ENCODE measurements around the gene TMEM242.

TMEM242 gene

DNA sequence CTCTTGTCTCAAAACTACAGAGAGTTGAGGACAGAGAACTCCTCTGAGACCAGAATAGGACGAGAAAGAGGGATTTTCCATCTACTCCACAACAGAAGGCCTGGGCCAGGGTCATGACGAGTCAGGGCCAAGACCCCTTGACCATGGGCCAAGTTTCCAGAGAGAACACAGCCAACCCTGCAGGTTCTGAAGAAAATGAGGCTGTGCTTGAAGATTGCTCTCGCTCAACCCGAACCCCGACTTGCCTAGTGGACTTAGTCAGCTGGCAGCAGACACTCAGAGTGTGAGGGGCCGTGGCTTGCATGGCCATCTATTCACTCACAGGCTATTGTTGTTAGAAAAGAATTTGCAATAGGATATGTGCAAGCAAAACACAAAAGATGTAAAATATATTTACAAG, 54.5 kb downstream of the TMEM242 start:
- DNase-seq, result no peak

DNA sequence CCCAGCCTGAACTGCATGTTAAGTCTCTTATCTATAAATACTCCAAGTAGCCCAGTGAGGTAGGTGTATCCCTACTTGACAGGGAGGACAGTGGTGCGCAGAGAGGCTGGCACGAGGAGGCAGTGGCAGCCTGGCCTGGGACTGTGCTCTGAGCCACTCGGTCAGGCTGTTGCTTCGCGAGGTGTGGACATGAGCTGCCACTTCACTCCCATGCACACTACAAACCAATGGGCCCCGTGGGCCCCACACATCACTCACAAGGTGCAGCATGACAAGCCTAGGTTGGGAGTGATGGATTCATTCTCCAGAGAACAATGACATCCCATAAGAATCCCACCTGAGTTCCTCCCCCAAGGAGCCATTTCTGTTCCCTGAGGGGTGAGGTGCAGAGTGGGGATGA, 54.9 kb downstream of the TMEM242 start:
- no peak for DNase-seq

GRCh38 chr6:157267654-157268053, 55.7 kb downstream of the TMEM242 start:
- no peak for DNase-seq

DNA sequence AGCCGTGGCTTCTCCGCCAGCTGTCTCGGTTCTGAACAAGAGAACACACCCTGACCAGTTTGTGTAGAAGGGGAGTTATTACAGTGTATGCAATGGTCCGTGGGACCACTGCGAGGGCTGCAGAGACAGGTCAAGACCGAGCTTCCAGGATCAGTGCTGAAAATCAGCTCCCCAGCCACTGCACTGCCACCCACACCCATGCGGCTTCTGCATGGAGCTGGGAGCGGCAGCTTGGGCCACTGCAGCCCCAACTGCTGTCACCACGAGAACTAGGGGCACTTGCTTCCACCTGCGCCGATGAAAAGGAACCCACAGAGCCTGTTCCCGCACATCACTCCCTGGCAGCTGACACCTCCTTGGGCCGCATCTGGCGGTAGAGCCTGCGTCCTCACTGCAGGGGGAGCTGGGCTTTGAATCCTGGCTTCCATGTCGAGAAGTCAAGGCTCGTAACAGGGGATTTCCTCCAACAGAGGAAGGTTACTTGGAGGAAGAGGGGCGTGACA, 56.2 kb downstream of the TMEM242 start:
- no peak for DNase-seq

GRCh38 chr6:157266274-157267101, 56.8 kb downstream of the TMEM242 start:
- no peak for DNase-seq

- DNase-seq, result peak; percentile 78
Measured at GRCh38 chr6:157265635-157266034, 57.7 kb downstream of the TMEM242 start.

- DNase-seq, result no peak
Measured at GRCh38 chr6:157265186-157265585, 58.1 kb downstream of the TMEM242 start.

DNA sequence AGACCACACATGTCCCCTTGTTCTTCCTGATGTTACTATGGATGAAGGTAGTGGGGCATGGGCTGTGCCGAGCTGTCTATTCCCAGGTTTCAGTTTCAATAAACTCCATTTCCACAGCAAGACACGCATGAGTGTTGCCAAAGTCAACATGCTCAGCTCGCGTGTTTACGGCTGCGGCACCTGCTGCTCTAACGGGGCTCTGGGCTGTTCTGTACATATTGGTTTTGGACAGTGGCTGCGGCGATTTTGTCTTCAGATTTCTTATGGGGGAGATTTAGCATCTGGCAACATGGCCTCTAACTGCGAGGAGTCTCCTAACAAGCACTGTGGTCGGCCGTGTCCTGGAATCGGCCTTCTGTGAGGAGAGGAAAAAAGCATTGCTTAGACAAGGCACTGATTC, 58.6 kb downstream of the TMEM242 start:
- peak; percentile 62 for DNase-seq

DNA sequence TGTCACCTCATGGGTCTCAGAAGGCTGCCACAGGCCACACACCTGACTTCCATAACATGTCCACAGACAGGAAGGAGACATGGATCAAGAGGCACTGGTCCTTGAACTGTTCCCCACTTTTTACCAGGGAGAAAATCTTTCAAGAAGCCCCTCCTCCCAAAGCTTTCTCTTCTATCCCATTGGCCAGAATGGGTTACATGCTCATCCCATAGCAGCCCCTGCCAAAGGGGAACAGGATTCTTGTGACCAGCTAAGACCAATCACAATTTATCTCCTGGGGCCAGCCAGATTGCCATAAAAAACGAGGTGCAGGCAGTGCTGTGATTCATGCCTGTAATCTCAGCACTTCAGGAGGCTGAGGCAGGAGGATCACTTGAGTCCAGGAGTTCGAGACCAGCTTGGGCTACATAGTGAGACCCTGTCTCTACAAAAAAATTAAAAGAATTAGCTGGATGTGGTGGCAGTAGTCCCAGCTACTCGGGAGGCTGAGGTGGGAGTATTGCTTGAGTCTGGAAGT, 59.4 kb downstream of the TMEM242 start:
- no peak for DNase-seq

DNA sequence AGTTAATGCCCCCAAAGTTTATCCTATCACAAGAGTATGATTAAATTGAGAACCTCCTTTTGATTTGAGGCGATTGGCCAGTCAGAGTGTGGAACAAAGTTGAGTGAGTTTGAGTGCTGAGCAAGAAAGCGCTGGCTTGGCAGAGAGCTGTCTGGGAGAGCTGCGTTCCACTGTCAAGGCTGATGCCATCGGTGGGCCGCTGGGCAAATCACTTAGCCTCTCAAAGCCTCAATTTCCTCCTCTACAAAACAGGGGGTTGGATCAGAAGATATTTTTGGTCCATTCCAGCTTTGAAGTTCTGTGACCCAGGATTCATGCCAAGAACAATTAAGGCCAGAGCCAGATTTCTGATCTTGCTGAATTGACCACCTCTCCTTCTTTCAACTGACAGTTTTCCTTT, 60.2 kb downstream of the TMEM242 start:
- DNase-seq, result no peak

DNA sequence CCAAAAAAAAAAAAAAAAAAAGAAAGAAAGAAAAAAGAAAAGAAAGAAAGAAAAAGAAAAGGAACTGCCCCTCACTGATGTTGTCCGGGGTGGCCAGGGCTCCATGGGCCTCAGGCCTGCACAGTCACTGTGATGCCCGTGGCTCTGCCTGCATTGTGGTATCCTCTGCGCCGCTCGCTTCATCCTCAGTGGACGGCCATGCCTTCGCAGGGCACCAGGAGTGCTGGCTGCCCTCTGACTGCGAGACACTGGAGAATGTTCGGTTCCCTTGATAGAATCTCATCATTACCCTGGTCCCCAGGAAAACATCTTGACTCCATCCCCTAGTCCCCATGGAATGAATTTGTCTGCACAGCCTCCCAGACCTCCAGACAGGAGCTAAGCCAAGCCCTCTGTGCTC, 61.7 kb downstream of the TMEM242 start:
- DNase-seq, result no peak

DNA sequence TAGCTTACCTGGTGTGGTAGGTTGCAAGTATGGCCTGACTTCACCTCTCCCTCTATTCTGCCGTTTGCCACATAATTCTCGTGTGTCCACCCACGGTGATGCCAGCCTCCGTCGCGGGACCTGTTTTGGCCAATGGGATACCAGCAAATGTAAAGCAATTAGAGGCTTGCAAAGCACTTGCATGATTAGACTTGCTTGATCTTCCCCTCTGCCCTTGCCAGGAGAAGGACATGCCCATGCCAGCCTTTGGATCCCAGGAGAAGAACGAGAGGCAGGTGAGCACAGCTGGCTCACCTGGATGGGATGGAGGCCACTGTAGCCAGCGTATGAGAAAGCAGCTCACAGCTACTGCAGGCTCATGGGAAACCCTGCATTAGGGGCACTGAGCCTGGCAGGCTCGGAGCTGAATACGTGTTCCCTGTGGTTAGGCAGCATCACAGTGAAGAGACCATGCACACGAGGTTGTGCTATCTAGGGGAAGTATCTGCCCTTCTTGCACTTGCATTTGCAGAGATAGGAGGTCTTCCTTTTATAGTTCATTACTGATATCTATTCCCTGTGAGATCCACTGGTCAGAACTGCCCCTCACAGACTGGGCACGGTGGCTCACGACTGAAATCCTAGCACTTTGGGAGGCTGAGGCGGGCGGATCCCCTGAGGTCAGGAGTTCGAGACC, 62.4 kb downstream of the TMEM242 start:
- no peak for DNase-seq

DNA sequence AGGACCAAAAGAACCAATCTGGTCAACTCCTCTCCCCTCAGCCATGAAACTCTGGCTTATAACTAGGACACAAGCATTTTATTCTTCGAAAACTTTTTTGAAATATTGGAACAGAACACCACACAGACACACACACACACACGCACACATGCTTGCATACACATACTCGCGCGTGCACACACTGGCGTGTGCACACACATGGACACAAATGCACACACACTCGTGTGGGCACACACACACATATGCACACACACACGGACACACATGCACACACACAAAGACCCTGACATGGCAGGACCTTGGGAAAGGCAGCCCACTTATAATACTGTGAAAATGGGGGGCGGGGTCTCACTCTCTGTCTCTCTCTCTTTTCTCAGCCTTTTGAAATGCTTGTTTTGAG, 63.9 kb downstream of the TMEM242 start:
- no peak for DNase-seq

DNA sequence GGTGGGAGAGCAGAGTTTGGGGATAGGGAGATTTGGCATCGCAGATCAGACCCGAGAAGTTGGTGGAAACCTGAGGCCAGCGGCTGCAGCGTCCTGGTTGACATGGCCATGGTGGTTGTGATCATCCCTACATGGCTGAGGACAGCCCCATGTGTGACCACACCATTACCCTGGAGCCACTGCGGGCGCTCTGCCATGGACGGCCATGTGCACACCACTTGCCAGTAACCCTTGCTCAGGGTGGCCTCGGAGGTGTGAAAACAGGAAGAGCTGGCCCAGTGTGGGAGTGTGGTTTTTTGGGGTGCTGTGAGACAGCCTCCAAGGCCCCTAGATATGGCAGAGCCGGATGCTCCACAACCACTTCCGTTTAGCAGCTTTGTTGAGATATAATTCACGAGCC, 64.4 kb downstream of the TMEM242 start:
- no peak for DNase-seq

DNA sequence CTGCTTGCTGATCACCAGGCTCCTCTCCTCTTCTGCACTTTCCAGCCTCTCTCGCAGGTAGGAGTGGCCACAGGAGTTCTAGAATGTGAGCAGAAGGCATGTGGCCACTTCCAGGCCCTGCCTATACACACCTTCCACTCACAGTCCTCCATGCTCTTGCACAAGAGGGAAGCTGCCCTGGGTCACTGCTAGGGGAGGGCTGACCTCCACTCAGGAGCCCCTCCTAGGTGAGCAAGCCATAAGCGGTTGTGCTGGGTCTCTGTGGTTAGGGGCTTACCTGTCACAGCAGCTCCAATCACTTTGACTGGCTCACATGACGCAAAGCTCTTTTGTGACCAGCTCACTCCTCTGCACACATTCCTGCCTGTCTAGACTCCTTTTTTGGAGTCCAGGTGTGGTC, 68.2 kb downstream of the TMEM242 start:
- DNase-seq, result no peak

- no peak for DNase-seq
Measured at GRCh38 chr6:157254538-157254937, 68.8 kb downstream of the TMEM242 start.

GRCh38 chr6:157253699-157254098, 69.6 kb downstream of the TMEM242 start:
- DNase-seq, result no peak

DNA sequence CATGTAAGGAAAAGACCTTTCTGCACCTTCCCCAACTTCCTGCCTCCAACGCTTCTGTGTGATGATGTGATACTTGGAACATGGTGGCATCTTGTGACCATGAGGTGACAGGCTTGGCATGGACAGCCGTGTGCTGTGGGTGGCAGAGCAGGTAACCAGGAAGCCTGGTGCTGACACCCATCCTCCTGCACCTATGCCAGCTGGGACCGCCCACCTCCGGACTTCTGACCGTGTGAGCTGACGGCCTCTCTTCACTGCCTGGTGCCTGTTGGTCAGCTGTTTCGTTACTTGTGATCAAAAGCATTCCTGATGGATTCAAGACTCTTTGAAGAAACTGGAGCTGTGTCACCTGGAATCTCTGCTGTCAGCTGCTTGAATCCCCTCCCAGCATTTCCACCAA, 70.3 kb downstream of the TMEM242 start:
- no peak for DNase-seq

DNA sequence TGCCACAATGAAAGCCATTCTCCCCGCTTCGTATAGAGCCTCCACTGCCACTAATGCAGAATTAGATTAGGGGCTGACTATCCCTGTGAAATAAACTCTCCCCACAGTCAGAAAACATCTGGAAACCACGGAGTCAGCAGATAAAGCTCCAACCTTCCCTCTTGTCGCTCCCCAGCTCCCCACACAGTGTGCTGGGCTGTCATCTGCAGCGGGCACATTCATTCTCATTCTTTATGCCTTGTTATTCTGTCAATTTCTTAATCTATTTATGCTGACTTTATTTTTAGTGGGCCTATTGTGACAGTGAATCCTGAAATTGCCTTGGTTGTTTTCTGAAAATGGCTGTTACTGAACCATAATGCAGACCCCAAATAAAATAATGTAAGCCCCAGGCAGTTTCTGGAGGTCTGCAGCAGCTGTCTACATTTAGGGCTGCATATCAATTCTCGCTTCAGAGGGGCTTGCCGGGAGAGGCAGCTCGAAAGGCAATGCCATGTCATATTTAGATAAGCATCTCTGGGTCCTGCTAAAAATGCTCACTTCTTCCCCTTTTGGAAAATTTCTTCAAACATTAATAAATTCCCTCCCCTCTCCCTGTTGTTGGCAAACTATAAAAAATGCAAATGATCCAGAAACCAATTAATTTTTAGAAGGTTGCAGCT, 71.6 kb downstream of the TMEM242 start:
- no peak for DNase-seq

GRCh38 chr6:157249826-157250225, 73.5 kb downstream of the TMEM242 start:
- no peak for DNase-seq

GRCh38 chr6:157248264-157248663, 75.1 kb downstream of the TMEM242 start:
- DNase-seq, result no peak

DNA sequence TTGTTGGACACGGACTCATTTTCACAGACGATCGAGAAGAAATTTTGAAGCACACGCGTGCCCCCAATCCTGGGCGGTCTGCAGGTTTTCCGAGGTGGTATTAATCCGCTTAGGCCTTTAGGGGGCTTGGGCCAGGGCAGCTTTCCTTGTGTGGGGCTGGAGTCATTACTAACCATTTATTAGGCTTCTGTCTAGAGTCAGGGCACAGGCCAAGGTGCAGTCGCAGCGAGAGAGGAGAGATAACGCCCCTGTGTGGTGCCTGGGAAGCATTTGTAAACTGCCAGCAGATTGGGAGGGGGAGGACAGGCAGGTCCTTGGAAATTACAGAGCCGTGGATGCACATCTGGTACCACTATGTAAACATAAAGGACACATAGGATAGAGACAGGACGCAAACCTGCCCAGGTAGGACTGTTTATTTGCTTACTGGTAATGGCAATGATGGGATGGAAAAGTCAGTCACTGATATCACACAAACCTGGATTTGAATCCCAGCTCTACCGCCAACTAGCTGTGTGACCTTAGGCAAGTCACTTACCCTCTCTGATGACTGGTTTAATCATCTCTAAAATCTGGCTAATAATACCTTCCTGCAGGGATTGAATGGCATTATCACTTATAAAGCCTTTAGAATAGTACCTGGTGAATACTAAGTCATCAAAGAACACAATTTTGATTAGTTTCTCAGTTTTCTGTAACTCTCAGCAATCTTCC, 76.4 kb downstream of the TMEM242 start:
- DNase-seq, result no peak

GRCh38 chr6:157246048-157246630, 77.2 kb downstream of the TMEM242 start:
- DNase-seq, result no peak

All from SHP77 treated with DMSO at 0.1 percent for 48 hours (cell line).